Progenitor cell of endocrine pancreas (in vitro differentiated cells): Measurements from ENCODE around the gene KIRREL1. TPM values are rescaled to one million over a fixed set of nuclear protein-coding genes. Genes with fewer than 3 reads are reported as not detected.
A peak's percentile ranks its signal among the peaks of the same experiment; 100 is the strongest.

Experiments used
- DNase-seq: peaks from one replicate; pipeline ENCODE4 v3.0.0; 2021; ENCODE audit warnings: low spot score; ENCODE audit not compliant: unreplicated experiment
- H3K27ac Mint-ChIP-seq: 2 replicates; pipeline ENCODE4 v1.8.0; 2021; ENCODE audit warnings: mild to moderate bottlenecking, moderate library complexity, mixed read lengths
- H3K27me3 Mint-ChIP-seq: 2 replicates; pipeline ENCODE4 v1.8.0; 2021; ENCODE audit warnings: mixed read lengths
- H3K36me3 Mint-ChIP-seq: 2 replicates; pipeline ENCODE4 v1.8.0; 2022; ENCODE audit warnings: mixed read lengths; ENCODE audit not compliant: insufficient read depth
- H3K4me1 Mint-ChIP-seq: 2 replicates; pipeline ENCODE4 v1.8.0; 2021; ENCODE audit warnings: low read depth, mixed read lengths
- H3K4me3 Mint-ChIP-seq: 2 replicates; pipeline ENCODE4 v1.8.0; 2021; ENCODE audit warnings: low read depth, mild to moderate bottlenecking, moderate library complexity, mixed read lengths
- H3K9me3 Mint-ChIP-seq: 2 replicates; pipeline ENCODE4 v1.8.0; 2021; ENCODE audit warnings: low read depth, mixed read lengths
- CTCF ChIP-seq: fragments of 200-600 bp; sonication (generic); IDR thresholded peaks from one replicate; pipeline ENCODE4 v1.5.0; 2021; ENCODE audit warnings: antibody characterized with exemption, mild to moderate bottlenecking; ENCODE audit not compliant: unreplicated experiment
- total RNA-seq: library from RNA; stranded (reverse); gene quantifications from 2 replicates; pipeline ENCODE4 v1.2.1, GENCODE V29; 2021

Gene KIRREL1
- total RNA-seq, 1 donor from 2014 or later, result 43.8 TPM

- Mint-ChIP-seq H3K4me3 (no peak overlapping the region), H3K36me3 (no peaks in the 10 kb centered on the region), H3K4me1 (peaks cover 14% of the 10 kb centered on the region), H3K27ac (no peak overlapping the region), H3K9me3 (no peaks in the 10 kb centered on the region), H3K27me3 (no peaks in the 10 kb centered on the region)
- no peak for TF ChIP-seq CTCF
- no peak for DNase-seq
Measured at GRCh38 chr1:158039380-158039779, 45.9 kb downstream of the KIRREL1 start.

- Mint-ChIP-seq H3K27me3 (no peaks in the 10 kb centered on the region), H3K9me3 (no peaks in the 10 kb centered on the region), H3K27ac (no peak overlapping the region), H3K4me1 (peaks cover 15% of the 10 kb centered on the region), H3K36me3 (no peaks in the 10 kb centered on the region), H3K4me3 (no peak overlapping the region)
- no peak for DNase-seq
- no peak for TF ChIP-seq CTCF
Measured at GRCh38 chr1:158040323-158040722, 46.9 kb downstream of the KIRREL1 start.

- H3K27me3 Mint-ChIP-seq, result no peaks in the 10 kb centered on the region
- H3K4me1 Mint-ChIP-seq, result peaks cover 13% of the 10 kb centered on the region
- no peaks in the 10 kb centered on the region for H3K9me3 Mint-ChIP-seq
- no peak for DNase-seq
- H3K4me3 Mint-ChIP-seq, result no peak overlapping the region
- H3K36me3 Mint-ChIP-seq, result peaks cover 1% of the 10 kb centered on the region
- H3K27ac Mint-ChIP-seq, result peak overlapping the region; percentile 9
- TF ChIP-seq CTCF, result no peak
Measured at GRCh38 chr1:158043232-158043631, 49.8 kb downstream of the KIRREL1 start.

GRCh38 chr1:158045639-158046038, 52.2 kb downstream of the KIRREL1 start:
- no peak for TF ChIP-seq CTCF
- peaks cover 13% of the 10 kb centered on the region for H3K4me1 Mint-ChIP-seq
- no peak overlapping the region for H3K27ac Mint-ChIP-seq
- H3K36me3 Mint-ChIP-seq, result peaks cover 1% of the 10 kb centered on the region
- H3K4me3 Mint-ChIP-seq, result no peak overlapping the region
- no peaks in the 10 kb centered on the region for H3K9me3 Mint-ChIP-seq
- no peak for DNase-seq
- H3K27me3 Mint-ChIP-seq, result no peaks in the 10 kb centered on the region

- Mint-ChIP-seq H3K27me3 (no peaks in the 10 kb centered on the region), H3K36me3 (peaks cover 1% of the 10 kb centered on the region), H3K27ac (no peak overlapping the region), H3K9me3 (no peaks in the 10 kb centered on the region), H3K4me3 (no peak overlapping the region), H3K4me1 (peaks cover 9% of the 10 kb centered on the region)
- DNase-seq, result no peak
- no peak for TF ChIP-seq CTCF
Measured at GRCh38 chr1:158046715-158047510, 53.5 kb downstream of the KIRREL1 start.
